Stimulated activated CD4-positive, alpha-beta T cell treated with anti-CD3 and anti-CD28 coated beads, Interleukin-4, amount 100 ng/mL, for 24 hours (primary cell): ENCODE results near the gene GABARAPL2.

Experiments
- DNase-seq: peaks from one replicate; pipeline ENCODE4 v3.0.0-alpha.2; 2020

The GABARAPL2 gene

DNA sequence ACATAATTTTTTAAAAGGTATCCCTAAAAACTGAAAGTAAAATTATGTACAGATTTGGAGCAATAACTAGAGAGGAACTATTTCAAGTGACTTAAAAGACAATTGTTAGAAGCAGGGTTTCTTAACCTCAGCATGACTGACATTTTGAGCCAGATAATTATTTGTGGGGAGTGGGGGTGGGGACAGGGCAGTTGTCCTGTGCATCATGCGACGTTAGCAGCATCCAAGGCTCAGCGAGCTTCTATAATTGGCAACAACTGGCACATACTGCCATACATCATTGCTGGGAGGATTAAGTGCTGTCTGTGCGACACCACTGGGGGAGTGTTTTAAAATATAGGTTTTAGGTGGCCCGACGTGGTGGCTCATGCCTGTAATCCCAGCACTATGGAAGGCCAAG lies 27.1 kb downstream of the GABARAPL2 start:
- no peak for DNase-seq

DNA sequence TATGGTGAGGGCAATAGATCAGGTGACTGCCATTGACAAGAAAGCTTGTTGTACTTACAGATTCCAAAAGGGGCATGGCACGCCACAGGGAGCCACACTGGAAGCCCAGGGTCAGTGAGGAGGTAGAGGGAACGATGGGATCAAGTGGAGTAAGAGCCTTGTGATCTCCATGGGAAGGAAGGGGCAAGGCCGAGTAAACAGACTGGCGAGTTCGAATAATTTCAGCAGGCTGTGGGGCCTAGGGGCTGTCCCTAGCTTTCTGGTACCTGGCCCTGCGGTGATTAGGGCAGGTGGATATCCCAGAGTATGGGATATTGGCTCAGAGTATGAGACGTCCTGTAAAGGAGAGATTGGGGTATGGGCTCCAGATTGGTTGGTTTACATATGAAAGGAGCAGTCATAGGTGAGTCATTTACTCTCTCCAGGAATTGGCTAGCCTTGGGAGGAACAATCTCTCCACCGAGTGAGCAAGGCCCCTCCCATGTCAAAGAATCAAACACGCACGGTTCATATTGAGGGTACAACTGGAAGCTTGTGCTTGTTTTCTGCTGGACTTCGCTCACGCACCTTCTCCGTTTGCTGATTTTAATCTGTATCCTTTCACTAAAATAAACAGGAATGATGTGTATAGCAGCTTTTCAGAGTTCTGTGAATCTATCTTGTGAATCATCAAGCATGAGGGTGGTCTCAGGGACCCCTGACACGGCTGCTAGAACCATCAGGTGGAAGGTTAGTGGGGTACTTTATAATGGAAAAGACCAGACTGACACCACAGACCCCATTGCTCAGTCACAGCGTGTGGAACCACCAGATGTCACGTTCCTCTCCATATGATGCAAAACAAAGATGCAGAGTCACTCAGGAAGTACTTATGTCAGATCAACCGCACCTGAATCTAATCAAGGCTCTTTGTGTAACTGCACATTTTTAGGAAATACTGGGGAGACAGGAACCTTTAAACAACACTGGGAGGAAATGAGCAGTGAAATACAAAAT lies 27.9 kb downstream of the GABARAPL2 start:
- no peak for DNase-seq

DNA sequence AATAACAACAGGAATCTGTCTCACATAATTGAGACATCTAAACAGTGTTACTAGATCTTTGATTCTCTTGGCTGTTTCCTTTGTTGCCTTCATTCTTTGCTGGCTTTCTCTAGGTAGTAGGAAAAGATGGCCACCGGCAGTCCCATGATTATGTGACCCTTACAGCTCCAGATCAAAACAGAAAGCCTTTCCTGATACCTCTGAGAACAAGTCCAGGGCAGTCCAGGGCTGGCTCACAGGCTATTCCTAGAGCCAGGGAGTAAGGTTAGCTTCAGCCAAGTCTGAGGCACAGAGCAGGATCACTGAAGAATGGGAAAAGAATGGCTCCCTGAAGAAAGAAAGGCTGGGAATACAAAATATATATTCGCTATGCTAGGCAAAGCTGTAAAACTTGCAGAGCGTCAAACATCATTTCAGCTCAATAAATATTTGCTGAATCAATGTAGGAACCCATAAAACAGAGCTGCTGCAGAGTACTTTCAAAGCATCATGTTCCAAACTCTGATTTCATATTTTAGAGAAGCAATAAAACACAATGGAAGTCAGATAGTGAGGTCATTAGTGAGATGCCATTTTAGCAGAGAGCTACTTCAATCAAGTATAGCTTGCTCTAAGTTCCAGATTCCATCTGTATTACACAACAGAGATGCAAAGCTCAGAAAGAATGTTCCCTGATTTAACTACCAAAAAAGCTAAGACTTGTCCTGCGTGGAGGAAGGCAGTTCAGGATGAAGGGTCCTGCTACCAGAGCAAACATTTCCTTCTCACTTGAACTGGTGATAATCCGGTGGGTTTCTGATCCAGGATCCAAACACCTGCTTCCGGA lies 33.5 kb downstream of the GABARAPL2 start:
- no peak for DNase-seq

DNA sequence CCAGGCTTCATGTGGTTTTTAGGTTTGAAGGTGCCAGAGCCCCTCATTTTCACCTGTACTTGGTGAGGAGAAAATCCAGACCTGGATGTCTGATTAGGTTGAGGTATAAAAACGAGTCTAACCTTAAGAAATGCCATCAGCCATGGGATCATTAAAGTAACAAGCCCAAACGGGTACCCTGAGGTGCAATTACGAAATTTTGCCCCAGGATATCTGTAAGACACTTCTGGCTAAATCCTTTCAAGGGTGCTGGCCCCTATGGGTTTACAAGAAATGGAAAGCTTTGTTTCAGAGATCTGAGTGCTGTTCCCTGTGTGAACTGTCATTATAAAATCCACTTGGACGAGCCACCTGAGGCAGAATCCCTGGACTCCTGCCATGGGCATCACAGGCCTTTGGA lies 37.1 kb downstream of the GABARAPL2 start:
- DNase-seq: no peak

DNA sequence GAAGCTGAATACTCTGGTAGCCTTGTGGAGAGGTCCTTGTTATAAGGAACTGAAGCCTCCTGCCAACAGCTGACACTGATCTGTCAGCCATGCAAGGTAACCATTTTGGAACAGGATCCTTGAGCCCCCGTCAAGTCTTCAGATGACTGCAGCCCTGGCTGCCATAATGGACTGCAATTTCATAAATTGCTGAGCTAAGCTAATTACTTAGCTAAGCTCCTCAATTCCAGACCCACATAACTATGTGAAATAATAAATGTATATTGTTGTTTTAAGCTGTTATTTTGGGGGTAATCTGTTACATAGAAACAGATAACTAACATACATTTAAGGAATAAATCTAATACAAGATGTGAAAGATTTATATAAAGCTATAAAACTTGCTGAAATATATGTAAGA lies 40.3 kb downstream of the GABARAPL2 start:
- no peak for DNase-seq

DNA sequence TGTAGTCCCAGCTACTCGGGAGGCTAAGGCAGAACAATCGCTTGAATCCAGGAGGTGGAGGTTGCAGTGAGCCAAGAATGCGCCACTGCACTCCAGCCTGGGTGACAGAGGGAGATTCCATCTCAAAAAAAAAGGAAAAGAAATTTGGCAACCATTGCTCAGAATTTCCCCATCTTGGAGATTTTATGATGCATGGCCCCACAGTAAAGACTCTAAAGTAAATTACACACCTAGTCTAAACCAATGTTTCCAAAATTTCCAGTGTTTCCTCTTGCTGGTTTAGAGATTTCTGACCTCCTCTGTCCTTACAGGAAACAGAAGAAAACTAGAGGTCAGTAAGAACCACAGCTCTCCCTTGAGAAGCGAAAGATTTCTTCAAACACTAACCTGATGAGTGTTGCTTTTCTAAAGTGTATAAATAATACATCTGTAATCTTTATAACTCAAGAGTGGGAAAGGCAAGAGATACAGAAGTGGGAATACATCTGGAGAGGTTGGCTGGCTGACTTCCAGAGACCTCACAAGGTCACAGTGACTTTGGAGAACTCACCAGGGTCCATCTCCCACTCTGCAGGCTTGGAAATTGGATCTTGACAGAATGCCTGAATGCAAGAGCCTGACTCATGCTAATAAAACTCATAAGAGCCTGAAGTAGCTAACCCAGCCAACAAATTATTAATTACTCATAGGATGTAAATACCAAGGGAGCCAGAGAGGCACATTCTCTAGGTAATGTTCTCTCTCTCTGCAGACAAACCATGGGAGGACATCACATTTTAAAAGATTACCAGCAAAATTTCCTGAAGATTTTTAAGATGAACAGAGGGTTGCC lies 48.1 kb downstream of the GABARAPL2 start:
- DNase-seq: no peak

DNA sequence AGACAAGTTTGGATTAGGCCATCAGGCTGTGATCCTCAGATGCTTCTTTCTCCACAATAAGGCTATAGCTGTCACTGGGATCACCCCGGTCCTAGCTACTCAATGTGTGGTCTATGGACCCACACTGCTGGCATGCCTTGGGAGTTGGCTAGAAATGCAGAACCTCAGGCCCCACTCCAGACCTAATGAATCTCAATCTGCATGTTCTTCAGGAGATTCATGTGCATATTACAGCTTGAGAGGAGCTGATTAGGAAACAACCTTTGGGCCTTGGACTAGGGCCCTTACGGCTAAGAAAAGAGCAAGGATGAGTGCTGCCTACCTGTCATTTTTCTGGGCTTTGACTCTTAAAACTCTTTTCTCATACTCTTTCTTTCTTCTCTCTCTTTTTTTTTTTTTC lies 49.4 kb downstream of the GABARAPL2 start:
- no peak for DNase-seq

DNA sequence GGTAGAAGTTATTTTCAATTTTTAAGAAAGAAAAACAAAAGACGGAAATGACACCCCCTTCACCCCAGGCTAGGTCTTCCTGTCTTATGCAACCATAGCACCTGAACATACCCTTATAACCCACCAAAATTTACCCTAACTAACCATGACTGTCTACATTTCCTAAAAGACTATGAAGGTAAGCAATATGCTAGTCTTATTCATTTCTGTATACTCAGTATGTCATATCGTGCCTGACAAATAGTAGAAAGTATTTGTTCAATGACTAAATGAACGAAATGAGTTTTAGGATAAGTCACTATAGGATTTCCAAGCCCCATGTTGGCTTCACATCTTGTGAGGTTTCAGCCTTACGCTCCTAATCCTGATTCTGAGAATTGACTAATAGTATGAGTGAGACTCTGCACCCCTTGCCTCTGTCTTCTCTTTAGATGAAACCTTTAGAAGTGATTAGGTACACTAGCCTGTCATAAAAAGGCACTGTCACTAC lies 50.4 kb downstream of the GABARAPL2 start:
- DNase-seq: peak; percentile 17

DNA sequence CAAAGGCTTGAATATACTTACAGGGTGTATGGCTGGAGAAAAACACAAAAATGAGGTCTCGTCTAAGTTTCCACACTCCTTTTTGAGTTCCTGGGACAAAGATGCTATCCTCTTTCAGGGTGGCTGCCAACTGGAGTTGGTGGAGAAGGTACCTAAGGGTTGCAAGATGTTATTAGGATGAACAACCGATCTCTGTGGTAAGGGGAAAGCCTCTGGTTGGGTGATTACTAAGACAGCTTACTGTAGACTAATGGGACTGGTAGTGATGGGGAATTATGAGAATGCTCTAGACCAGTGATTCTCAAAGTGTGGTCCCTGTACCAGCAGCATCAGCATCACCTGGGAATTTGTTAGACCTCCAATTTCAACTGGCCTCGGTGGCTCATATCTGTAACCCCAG lies 50.9 kb downstream of the GABARAPL2 start:
- no peak for DNase-seq

DNA sequence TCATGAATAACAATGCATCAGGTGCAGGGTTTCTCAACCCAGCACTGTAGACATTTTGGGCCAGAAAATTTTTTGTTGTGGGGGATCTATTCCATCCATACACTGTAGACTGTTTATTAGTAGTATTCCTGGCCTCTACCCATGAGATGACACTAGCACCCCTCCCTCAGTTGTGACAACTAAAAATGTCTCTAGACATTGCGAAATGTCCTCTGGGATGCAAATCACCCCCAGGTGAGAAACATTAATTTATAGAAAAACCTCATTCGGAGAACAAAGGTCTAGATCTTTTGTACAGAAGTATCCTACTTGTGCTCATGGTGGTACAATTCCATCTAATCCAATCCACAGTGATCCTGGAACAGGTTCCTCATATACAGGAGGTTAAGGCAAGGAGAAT lies 52.6 kb downstream of the GABARAPL2 start:
- DNase-seq: no peak

DNA sequence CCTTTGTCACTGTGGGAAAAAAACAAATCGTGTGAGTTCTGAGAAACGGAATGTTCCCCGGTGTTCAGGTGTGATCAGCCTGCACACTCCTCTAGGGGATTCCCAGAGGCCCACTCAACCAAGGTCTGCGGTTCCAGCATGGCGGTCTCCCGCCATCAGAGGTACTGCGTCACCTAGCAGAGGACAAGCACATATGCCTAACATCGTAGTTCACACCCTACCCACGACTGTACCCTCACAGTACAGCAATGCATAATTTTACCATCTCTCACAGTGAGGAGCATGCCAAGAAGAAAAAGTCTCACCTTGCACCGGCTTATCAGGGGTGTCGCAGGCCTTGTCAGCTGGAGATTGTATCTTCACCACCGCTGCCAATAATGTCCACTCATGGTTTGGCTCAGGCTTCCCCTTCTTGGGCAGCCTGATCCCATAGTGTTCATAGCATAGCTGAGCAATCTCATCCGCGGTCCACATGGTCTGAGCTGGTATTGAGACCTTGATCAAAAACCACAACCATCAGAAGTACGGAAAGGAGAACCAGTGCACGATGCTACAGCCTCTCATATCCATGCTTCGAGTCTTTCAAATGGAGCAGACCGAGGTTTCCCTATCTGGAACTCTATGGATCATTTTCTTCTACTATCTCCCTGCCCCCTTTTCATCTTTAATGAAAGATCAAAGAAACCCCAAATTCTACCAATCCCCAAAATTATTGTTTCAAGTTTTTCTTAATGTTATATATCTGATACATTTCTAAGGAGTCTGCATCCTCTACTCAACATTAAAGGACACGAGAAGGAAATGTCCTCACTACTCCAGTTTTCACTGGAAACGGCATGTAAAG lies 54.4 kb downstream of the GABARAPL2 start:
- peak; percentile 30 for DNase-seq

DNA sequence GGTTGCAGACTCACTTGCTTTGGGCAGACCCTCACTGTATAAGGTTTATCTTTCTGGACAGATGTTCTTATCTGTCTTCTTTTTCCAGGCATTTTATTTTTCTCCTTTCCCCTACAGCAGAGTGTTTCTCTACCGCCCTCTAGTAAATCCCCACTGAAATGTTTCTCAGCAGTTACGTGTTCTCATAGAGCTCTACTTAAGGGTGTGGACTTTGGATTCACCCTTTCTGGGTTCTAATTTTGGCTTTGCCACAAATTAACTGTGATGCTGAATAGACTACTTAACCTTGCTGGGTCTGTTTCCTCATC lies 54.9 kb downstream of the GABARAPL2 start:
- no peak for DNase-seq

DNA sequence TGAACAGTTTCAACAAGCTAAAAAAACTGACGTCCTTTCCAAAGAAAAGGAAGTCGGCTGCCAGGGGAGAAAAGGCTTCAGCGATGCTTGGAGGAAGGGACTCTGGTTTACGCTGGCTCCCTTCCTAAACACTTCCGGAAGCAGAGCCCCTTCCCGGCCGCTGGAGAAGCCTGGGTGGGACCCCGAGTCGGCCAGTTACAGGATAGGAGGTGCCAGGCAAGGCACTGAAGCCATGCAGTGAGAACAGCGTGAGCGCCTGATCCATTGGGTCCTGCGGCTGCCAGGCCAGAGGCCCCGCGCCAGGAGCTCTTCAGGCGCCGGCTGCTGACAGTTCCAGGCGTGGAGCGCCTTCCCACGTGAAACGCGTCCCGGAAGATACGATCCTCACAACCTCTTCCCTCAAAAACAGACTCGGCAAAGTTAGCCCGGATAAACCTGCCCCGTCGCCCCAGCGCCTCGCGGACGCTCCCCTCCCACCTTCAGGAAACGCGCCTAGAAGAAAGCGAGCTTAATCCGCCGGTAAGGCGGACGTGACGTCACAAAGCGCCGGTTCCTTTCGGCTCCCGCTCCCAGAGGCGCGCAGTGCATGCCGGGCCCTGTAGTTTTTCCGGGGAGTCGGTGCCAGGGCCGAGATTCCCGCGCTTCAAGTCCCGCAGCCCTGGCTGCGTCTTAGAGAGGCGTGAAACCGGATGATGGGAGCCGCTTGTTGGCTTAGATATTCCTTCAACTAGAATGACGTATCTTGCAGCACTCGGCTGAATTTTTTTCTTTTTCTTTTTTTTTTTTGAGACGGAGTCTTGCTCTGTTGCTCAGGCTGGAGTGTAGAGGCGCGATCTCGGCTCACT lies 56.8 kb downstream of the GABARAPL2 start, which contains the start of gene ADAT1:
ADAT1 (minus strand) TSS at position 521 of the 845 bp plus-strand sequence. CDS start 2,482 bp downstream, outside the sequence.
- peak; percentile 98 for DNase-seq

DNA sequence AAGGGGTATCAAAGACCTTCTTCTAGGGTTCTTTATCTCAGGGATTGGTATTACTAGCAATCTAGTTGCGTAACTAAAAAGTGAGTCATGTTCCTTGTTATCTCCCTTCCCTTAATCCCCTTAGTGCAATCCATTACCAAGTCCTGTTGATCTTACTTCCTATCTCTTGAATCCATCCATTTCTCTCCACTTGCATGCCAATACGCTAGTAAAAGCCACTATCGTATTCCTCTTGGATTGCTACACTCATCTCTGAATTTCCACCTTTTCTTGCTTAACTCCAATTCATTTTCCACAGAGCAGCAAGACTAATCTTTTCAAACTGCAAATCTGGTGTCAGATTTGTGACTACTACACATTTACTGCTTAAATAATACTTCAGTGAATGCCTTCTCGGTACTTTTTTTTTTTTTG lies 58.7 kb downstream of the GABARAPL2 start:
- no peak for DNase-seq

DNA sequence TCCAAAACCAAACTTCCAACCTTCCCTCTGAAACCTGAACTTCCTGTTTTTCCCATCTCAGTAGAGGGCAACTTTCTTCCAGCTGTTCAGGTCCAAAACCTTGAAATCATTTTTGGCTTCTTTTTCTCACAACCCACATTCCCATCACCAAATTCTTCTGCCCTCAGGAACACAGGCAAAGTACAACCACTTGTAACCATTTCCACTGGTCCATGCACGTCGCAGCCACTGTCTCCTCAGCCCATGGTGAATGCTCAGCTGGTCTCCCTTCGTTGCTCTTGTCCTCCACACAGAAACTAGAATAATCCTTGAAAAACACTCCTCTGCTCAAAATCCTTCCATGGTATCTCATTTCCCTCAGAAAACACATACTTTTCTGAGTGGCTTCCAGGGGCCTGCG lies 60.6 kb downstream of the GABARAPL2 start:
- no peak for DNase-seq
